WTC11 (cell line): ENCODE data around the gene MRS2. TPM values are rescaled to one million over a fixed set of nuclear protein-coding genes. Genes with fewer than 3 reads are reported as not detected.

Experiments used
- ATAC-seq: fragments of 200-7000 bp; cut with Tn5 transposase; 2 replicates; pipeline ENCODE4 v1.10.0; 2021; ENCODE audit warnings: mild to moderate bottlenecking, moderate library complexity
- CTCF ChIA-PET: fragments of 300-600 bp; sonication (Branson Sonifier 250); formaldehyde crosslinking; loops from one replicate; lab custom pipeline; 2021; ENCODE audit warnings: antibody characterized with exemption; lab: Charles Lee
- POLR2A ChIA-PET: fragments of 350-600 bp; sonication (Branson Sonifier 250); formaldehyde crosslinking; loops from one replicate; lab custom pipeline; 2021; ENCODE audit warnings: antibody characterized with exemption; lab: Charles Lee
- DNase-seq: peaks from one replicate; pipeline ENCODE4 v3.0.0; 2021; ENCODE audit warnings: low spot score
- H3K27ac Mint-ChIP-seq: 2 replicates; pipeline ENCODE4 v1.8.0; 2021; ENCODE audit warnings: mixed read lengths
- H3K27me3 Mint-ChIP-seq: 2 replicates; pipeline ENCODE4 v1.8.0; 2021; ENCODE audit warnings: low read depth, mild to moderate bottlenecking, moderate library complexity, mixed read lengths
- H3K36me3 Mint-ChIP-seq: 2 replicates; pipeline ENCODE4 v1.8.0; 2021; ENCODE audit warnings: mixed read lengths
- H3K4me1 Mint-ChIP-seq: 2 replicates; pipeline ENCODE4 v1.8.0; 2022; ENCODE audit warnings: mixed read lengths
- H3K4me3 Mint-ChIP-seq: 2 replicates; pipeline ENCODE4 v1.8.0; 2021; ENCODE audit warnings: mild to moderate bottlenecking, moderate library complexity, mixed read lengths
- H3K9me3 Mint-ChIP-seq: 2 replicates; pipeline ENCODE4 v1.8.0; 2021; ENCODE audit warnings: mixed read lengths
- AR ChIP-seq: fragments of 250-450 bp; sonication (Bioruptor Pico); IDR thresholded peaks from 2 replicates; pipeline ENCODE4 v1.9.0; 2021; ENCODE audit warnings: mild to moderate bottlenecking
- CREB1 ChIP-seq: sonication (generic); formaldehyde crosslinking; IDR thresholded peaks from 2 replicates; pipeline ENCODE4 v1.8.0; 2023; ENCODE audit warnings: mild to moderate bottlenecking, missing genetic modification reagents
- GRHL2 ChIP-seq: fragments of 250-450 bp; sonication (Bioruptor Pico); IDR thresholded peaks from 2 replicates; pipeline ENCODE4 v1.8.0; 2022; ENCODE audit warnings: mild to moderate bottlenecking, moderate library complexity; ENCODE audit not compliant: insufficient replicate concordance, severe bottlenecking
- HMGA2 ChIP-seq: fragments of 250-450 bp; sonication (Bioruptor Pico); IDR thresholded peaks from 2 replicates; pipeline ENCODE4 v1.4.0; 2021; ENCODE audit warnings: mild to moderate bottlenecking, moderate library complexity
- MXD4 ChIP-seq: fragments of 250-450 bp; sonication (Bioruptor Pico); IDR thresholded peaks from 2 replicates; pipeline ENCODE4 v1.8.0; 2021; ENCODE audit warnings: mild to moderate bottlenecking, moderate library complexity, borderline replicate concordance
- MYBL2 ChIP-seq: sonication (generic); formaldehyde crosslinking; IDR thresholded peaks from 2 replicates; pipeline ENCODE4 v1.8.1; 2023; ENCODE audit warnings: mild to moderate bottlenecking, moderate library complexity, missing genetic modification reagents
- NFYB ChIP-seq: sonication (generic); formaldehyde crosslinking; conservative IDR thresholded peaks from 2 replicates; pipeline ENCODE4 v1.8.0; 2022; ENCODE audit warnings: low read depth, missing genetic modification reagents
- SMAD4 ChIP-seq: sonication (generic); formaldehyde crosslinking; IDR thresholded peaks from 2 replicates; pipeline ENCODE4 v1.8.0; 2022; ENCODE audit warnings: mild to moderate bottlenecking, missing genetic modification reagents
- TEAD1 ChIP-seq: sonication (generic); formaldehyde crosslinking; IDR thresholded peaks from 2 replicates; pipeline ENCODE4 v1.8.0; 2022; ENCODE audit warnings: mild to moderate bottlenecking, missing genetic modification reagents
- TEAD4 ChIP-seq: sonication (generic); formaldehyde crosslinking; IDR thresholded peaks from 2 replicates; pipeline ENCODE4 v1.8.0; 2022; ENCODE audit warnings: mild to moderate bottlenecking, missing genetic modification reagents
- USF1 ChIP-seq: sonication (generic); formaldehyde crosslinking; IDR thresholded peaks from 2 replicates; pipeline ENCODE4 v1.8.0; 2022; ENCODE audit warnings: mild to moderate bottlenecking, missing genetic modification reagents
- ZBTB21 ChIP-seq: sonication (generic); formaldehyde crosslinking; IDR thresholded peaks from 2 replicates; pipeline ENCODE4 v1.8.1; 2023; ENCODE audit warnings: mild to moderate bottlenecking, missing genetic modification reagents, borderline replicate concordance
- ZNF219 ChIP-seq: sonication (generic); formaldehyde crosslinking; IDR thresholded peaks from 2 replicates; pipeline ENCODE4 v1.8.0; 2023; ENCODE audit warnings: missing genetic modification reagents, mild to moderate bottlenecking, borderline replicate concordance
- ZNF232 ChIP-seq: sonication (generic); formaldehyde crosslinking; IDR thresholded peaks from 2 replicates; pipeline ENCODE4 v1.8.0; 2022; ENCODE audit warnings: mild to moderate bottlenecking, missing genetic modification reagents
- ZNF263 ChIP-seq: sonication (generic); formaldehyde crosslinking; IDR thresholded peaks from 2 replicates; pipeline ENCODE4 v1.8.1; 2022; ENCODE audit warnings: low read depth, mild to moderate bottlenecking, moderate library complexity, missing genetic modification reagents
- ZNF532 ChIP-seq: fragments of 250-450 bp; sonication (Bioruptor Pico); IDR thresholded peaks from 2 replicates; pipeline ENCODE4 v1.9.0; 2021; ENCODE audit warnings: mild to moderate bottlenecking, borderline replicate concordance
- total RNA-seq: library from RNA; stranded (reverse); gene quantifications from 3 replicates; pipeline ENCODE4 v1.2.3, GENCODE V29; 2021
- TF ChIP-seq, protein P1 (sequence below): sonication (generic); formaldehyde crosslinking; IDR thresholded peaks from 2 replicates; pipeline ENCODE4 v1.8.1; 2022; ENCODE audit warnings: low read depth, missing genetic modification reagents, borderline replicate concordance
- TF ChIP-seq, protein P2 (sequence below): sonication (generic); formaldehyde crosslinking; IDR thresholded peaks from 2 replicates; pipeline ENCODE4 v1.8.1; 2022; ENCODE audit warnings: mild to moderate bottlenecking, missing genetic modification reagents, moderate library complexity, borderline replicate concordance
- TF ChIP-seq, protein P3 (sequence below): sonication (generic); formaldehyde crosslinking; IDR thresholded peaks from 2 replicates; pipeline ENCODE4 v1.8.1; 2023; ENCODE audit warnings: mild to moderate bottlenecking, missing genetic modification reagents, moderate library complexity

Gene MRS2
- total RNA-seq, 1 experiment from 2014 or later: 91.6 TPM

DNA sequence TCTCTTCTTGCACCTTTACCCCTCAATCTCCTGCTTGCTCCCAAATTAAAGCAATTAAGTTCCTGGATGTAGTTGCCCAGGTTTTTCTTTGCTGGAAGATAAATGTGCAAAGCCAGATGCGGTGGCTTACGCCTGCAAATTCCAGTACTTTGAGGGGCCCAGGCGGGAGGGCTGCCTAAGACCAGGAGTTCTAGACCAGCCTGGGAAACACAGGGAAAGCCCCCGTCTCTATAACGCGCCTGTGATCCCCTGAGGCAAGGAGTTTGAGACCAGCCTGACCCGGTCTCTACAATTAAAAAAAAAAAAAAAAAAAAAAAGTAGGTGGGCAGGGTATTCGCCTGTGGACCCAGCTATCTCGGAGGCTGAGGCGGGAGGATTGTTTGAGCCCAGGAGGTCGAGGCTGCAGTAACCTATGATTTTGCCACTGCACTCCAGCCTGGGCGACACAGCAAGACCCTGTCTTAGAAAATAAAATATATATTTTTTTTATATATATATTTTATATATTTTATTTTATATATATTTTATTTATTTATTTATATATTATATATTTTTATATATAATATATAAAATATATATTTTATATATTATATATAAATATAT is 44.4 kb upstream of the MRS2 start:
- TF ChIP-seq MXD4 (CRISPR knock-in tag) (no peak), HMGA2 (CRISPR knock-in tag) (peak; percentile 62; the same call in 1 of the 2 replicates)
- TF ChIP-seq, protein P1, sequence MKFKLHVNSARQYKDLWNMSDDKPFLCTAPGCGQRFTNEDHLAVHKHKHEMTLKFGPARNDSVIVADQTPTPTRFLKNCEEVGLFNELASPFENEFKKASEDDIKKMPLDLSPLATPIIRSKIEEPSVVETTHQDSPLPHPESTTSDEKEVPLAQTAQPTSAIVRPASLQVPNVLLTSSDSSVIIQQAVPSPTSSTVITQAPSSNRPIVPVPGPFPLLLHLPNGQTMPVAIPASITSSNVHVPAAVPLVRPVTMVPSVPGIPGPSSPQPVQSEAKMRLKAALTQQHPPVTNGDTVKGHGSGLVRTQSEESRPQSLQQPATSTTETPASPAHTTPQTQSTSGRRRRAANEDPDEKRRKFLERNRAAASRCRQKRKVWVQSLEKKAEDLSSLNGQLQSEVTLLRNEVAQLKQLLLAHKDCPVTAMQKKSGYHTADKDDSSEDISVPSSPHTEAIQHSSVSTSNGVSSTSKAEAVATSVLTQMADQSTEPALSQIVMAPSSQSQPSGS (CRISPR knock-in tag): no peak

GRCh38 chr6:24359640-24360454 is 42.9 kb upstream of the MRS2 start:
- Mint-ChIP-seq H3K9me3 (no peaks in the 10 kb centered on the region), H3K27me3 (peaks cover 42% of the 10 kb centered on the region), H3K36me3 (no peaks in the 10 kb centered on the region), H3K4me1 (peaks cover 19% of the 10 kb centered on the region), H3K27ac (no peak overlapping the region), H3K4me3 (peak overlapping the region; percentile 75)
- ChIA-PET POLR2A (interaction anchor here (1.1 to 1.3 kb wide), 2 partner anchors 29 to 77 kb away, joined by 3 to 4 read pairs; no protein-coding TSS in a partner anchor), CTCF (interaction anchor here (0.6 to 2.6 kb wide), 25 partner anchors 10 to 233 kb away, joined by 3 to 32 read pairs (median 6); partner anchors contain the start of genes ALDH5A1 and MRS2)
- peak; percentile 96 for DNase-seq
- ATAC-seq: peak; percentile 87
- TF ChIP-seq ZNF219 (CRISPR knock-in tag) (no peak), CREB1 (0 out of 2 replicates have a peak, but pooled peaks have one; percentile 18), SMAD4 (CRISPR knock-in tag) (no peak), USF1 (peak; percentile 88), TEAD4 (CRISPR knock-in tag) (no peak), MYBL2 (CRISPR knock-in tag) (no peak), ZBTB21 (0 out of 2 replicates have a peak, but pooled peaks have one; percentile 10), ZNF263 (CRISPR knock-in tag) (no peak), GRHL2 (CRISPR knock-in tag) (no peak), AR (CRISPR knock-in tag) (no peak), NFYB (CRISPR knock-in tag) (no peak), MXD4 (CRISPR knock-in tag) (no peak), ZNF532 (CRISPR knock-in tag) (no peak), ZNF232 (CRISPR knock-in tag) (0 out of 2 replicates have a peak, but pooled peaks have one; percentile 67), TEAD1 (CRISPR knock-in tag) (no peak)
- TF ChIP-seq, protein P2, sequence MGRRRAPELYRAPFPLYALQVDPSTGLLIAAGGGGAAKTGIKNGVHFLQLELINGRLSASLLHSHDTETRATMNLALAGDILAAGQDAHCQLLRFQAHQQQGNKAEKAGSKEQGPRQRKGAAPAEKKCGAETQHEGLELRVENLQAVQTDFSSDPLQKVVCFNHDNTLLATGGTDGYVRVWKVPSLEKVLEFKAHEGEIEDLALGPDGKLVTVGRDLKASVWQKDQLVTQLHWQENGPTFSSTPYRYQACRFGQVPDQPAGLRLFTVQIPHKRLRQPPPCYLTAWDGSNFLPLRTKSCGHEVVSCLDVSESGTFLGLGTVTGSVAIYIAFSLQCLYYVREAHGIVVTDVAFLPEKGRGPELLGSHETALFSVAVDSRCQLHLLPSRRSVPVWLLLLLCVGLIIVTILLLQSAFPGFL (CRISPR knock-in tag): no peak
- TF ChIP-seq, protein P3, sequence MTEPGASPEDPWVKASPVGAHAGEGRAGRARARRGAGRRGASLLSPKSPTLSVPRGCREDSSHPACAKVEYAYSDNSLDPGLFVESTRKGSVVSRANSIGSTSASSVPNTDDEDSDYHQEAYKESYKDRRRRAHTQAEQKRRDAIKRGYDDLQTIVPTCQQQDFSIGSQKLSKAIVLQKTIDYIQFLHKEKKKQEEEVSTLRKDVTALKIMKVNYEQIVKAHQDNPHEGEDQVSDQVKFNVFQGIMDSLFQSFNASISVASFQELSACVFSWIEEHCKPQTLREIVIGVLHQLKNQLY (CRISPR knock-in tag): no peak

More for the DNA sequence above, 44.4 kb upstream of the MRS2 start:
- ChIA-PET POLR2A (no interaction called here), CTCF (interaction anchor here (0.6 to 1.4 kb wide), 5 partner anchors 44 to 101 kb away, joined by 3 to 15 read pairs (median 4); no protein-coding TSS in a partner anchor)
- H3K4me1 Mint-ChIP-seq: peaks cover 19% of the 10 kb centered on the region
- no peaks in the 10 kb centered on the region for H3K9me3 Mint-ChIP-seq
- DNase-seq: no peak
- H3K36me3 Mint-ChIP-seq: no peaks in the 10 kb centered on the region
- ATAC-seq: no peak
- peak overlapping the region; percentile 87 for H3K4me3 Mint-ChIP-seq
- H3K27ac Mint-ChIP-seq: no peak overlapping the region
- H3K27me3 Mint-ChIP-seq: peaks cover 47% of the 10 kb centered on the region
